ENCODE measurements around the gene AASDH.
A peak's percentile ranks its signal among the peaks of the same experiment; 100 is the strongest.

Gene AASDH, protein sequence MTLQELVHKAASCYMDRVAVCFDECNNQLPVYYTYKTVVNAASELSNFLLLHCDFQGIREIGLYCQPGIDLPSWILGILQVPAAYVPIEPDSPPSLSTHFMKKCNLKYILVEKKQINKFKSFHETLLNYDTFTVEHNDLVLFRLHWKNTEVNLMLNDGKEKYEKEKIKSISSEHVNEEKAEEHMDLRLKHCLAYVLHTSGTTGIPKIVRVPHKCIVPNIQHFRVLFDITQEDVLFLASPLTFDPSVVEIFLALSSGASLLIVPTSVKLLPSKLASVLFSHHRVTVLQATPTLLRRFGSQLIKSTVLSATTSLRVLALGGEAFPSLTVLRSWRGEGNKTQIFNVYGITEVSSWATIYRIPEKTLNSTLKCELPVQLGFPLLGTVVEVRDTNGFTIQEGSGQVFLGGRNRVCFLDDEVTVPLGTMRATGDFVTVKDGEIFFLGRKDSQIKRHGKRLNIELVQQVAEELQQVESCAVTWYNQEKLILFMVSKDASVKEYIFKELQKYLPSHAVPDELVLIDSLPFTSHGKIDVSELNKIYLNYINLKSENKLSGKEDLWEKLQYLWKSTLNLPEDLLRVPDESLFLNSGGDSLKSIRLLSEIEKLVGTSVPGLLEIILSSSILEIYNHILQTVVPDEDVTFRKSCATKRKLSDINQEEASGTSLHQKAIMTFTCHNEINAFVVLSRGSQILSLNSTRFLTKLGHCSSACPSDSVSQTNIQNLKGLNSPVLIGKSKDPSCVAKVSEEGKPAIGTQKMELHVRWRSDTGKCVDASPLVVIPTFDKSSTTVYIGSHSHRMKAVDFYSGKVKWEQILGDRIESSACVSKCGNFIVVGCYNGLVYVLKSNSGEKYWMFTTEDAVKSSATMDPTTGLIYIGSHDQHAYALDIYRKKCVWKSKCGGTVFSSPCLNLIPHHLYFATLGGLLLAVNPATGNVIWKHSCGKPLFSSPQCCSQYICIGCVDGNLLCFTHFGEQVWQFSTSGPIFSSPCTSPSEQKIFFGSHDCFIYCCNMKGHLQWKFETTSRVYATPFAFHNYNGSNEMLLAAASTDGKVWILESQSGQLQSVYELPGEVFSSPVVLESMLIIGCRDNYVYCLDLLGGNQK

DNA sequence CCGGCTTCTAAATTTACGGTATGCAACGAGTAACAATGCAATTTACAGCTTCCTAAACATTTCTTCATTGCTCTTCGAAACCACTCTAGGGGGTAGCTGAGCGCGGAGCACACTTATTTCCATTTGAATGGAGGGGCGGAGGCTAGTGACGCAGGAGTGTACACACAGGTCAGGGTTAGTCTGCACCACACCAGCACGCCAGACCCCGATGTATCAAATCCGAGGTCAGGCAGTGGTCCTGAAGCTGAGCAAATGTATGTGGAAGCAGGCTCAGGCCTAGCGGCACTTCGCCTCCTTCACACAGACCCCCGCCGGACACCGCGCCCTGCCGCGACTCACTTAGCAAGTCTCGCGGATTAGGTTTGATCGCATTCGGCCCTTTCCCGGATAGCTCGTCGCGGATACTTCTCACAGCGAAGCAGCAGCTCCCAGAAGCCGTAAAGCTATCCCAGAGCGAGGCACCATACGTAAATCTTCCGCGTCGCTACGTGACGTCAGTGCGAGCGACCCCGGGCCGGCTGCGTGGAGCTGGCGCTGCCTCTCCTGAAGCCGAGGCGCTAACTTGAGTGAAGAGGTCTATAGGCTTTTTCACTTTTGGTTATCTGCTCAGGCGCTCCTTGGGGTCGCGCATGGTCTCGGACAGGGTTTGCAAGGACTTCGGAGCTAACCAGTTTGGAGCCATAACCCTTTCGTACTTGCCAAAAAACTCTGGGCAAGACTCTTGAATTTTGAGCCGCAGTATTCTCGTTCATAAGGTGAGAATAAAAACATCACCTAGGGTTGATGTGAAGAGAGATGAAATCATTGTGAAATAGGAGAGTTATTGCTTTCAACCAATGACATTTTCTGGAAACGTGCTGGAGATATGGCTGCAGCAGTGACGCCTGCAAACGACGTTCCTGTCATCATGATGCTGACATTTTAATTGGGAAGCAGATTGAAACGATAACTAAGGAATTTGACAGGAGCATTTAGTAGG lies at the start of gene AASDH:
AASDH (minus strand) TSS at position 469 of the 979 bp plus-strand sequence. CDS start 3,192 bp downstream, outside the sequence.
- peak; percentile 97 for DNase-seq

DNA sequence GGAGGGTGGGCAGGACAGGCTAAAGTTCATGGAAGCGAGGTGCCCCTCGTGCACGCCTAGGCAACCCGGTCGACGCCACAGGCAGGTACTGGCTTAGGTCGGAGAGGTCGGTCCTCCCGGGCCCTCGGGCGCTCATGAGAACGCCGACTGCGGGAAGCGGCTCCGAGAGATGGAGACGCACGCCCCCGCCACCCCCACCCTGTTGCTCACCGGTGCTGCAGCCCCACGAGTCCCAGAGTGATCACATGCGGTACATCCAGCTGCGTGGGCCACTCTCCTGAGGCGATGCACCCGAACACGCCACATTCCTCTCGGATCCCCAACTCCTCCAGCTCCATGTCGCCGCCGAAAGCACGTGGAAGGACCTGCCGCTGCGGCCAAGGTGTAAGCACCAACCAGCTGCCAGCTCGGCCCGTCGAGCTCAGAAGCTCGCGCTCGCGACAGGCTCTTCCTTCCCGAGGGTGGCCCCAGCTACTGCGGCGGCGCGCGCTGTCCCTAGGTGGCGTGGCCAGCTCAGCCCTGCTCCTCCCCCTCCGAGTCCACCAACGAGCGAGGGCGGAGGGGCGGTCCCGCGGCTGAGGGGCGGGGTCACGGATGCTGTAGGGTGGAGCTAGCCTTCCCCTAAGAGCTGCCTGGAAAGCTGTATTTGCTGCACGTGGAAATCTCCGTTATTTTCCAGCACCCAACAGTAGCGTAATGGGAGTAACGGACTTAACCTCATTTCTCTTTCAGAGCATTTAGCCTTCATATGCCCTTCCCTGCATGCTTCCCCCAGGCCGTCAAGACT lies 48.0 kb upstream of the AASDH start, which contains the start of gene PPAT:
PPAT (minus strand) TSS at position 476 of the 787 bp plus-strand sequence; CDS start at position 338, 138 bp downstream.
- DNase-seq = peak; percentile 99

DNA sequence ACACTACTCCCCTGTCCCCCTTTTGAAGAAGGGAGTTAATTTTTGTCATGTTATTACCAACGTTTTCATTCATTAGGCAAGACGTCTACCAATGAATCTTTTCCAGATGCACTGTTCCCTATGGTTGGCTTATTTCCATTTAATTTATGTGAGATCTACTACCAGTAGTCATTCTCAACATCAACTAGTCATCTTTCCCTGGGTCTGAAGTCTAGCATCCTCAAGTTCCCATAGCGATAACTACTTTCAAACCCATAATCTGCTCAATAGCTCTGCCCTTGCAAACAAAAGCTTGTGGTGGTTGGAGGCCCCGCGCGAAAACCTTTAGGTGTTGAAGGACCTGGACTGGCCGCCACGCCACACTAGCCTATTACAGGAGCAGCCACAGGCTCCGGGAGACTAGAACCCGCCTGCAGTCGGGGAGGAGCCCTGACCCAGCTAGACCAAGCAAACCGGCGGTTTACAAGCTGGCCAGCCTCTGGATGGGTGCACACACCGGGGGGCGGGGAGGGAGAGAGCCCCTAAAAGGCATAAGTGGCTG lies 47.4 kb upstream of the AASDH start:
- peak; percentile 68 for DNase-seq

DNA sequence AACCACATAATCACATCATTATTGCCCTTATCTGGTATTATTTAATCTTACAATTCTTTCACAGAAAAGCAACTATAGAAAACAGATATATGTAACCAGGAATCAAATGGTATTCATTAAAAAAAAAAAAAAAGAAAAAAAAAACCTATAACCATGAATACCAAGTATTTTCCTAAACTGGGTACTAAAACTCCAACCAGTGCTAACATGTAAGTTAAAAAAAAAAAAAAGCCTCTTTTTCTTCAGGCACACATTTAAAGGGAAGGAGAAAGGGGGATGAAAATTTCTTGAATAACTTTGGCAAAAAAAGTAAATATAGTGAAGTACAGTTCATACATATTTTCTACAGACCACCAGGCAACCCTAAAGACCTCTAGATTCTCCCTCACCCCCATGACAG lies 46.0 kb upstream of the AASDH start:
- DNase-seq = no peak

DNA sequence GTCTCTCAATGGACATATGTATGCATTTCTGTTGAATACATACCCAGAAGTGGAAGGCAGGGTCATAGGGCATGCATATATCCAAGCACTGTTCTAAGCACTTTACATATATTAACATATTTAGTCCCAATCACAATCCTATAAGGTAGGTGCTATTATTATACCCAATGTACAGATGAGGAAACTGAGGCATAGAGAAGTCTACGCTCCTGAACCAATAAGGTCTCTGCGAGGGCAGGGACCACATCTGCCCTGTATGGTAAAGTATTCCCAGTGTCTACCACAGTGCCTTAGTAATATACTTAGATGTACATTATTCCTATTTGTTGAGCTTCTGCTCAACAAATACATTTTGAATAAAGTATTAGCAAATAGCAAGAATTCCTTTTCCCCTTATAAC lies 42.9 kb upstream of the AASDH start:
- DNase-seq = no peak

DNA sequence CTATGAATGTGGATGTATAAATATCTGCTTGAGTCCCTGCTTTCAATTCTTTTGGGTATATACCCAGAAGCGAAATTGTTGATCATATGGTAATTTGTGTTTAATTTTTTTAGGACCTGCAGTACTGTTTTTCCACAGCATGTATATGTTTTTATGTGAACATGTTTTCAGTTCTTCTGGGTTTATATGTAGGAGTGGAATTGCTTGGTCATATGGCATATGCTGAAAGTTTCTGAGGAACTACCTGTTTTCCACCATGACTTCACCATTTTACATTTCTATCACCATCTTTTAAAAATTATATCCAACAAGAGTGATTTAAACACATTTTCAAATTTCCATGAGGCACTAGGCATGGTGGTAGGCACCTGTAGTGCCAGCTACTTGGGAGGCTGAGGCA lies 39.9 kb upstream of the AASDH start:
- no peak for DNase-seq

DNA sequence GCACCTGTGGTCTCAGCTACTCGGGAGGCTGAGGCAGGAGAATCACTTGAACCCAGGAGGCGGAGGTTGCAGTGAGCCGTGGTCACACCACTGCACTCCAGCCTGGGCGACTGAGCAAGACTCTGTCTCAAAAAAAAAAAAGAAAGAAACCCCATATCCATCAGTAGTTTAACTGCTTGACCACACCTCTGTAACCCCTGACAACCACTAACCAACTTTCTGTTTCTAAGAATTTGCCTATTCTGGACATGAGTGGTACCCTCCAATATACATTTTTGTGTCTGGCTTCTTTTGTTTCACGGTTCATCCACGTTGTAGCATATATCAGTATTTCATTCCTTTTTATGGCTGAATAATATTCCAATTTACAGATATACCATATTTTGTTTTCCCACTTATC lies 39.0 kb upstream of the AASDH start:
- no peak for DNase-seq

DNA sequence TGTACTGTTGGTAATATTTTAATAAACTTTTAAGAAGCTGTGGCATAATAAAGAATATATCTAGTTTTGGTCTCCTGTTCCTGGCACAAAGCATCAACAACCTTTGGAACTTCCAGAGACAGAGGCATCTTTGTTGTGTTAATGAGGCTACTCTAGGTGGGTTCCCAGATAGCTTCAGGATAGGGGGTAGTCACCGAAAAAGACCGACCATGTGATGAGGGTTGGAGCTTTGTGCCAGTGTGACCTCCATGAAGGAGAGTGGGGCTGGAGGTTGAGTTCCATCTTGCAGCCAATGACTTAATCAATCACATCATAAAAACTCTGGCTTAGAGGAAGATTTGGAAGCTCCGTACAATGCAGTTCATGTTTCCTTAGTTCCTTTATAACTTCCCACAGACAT lies 38.2 kb upstream of the AASDH start:
- no peak for DNase-seq

DNA sequence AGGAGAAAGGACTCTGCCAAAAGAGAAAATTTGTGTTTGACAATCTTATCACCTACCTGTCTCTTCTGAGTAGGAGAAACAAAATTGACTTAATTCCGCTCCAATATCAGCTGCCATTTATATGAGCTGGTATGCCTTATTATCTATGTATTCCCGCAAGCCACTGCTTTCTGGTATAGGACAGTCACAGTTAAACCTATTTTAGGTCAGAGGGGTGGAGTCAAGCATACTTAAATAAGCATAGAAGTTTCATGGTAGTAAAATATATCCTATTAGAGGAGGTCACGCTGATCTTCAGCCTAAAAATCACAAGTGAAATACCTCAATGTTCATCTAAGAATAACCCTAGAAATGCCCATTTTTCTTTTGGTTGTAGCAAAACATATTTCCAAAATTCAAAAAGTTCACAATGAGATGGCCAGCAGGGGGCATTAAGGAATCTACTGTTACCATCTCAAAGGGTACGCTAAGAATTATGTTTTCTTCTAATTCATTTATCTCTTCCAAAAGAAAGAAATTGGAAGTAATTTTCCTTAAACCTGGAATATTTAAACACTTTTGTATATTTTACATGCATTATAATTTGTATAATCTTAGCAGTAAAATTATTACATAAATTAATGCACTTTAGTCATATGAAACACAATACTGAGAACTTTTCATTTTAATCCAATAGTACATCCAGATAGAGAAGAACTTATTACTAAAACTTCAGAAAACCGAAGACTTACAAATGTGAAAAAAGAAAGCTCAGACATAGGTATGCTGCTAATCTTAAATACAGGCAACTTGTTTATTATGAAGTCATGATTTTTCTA lies 37.6 kb upstream of the AASDH start:
- DNase-seq = no peak

DNA sequence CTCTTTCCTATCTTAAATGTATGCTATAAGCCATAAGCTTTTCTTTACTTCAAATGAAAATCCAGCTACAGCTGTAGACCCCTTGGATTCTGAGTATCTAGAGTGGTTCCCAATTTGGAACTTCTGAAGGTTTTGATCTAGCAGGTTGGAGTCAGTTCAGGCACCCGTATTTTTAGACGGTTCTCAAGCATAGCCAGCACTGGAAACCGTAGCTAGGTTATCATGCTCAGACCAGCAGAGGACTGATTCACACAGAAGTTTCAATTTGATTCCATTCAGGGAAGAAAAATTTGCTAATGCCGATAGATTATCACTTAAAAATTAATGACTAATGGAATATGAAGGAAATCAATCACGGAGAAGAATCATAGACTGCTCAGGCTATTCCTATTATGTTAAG lies 36.9 kb upstream of the AASDH start:
- no peak for DNase-seq

DNA sequence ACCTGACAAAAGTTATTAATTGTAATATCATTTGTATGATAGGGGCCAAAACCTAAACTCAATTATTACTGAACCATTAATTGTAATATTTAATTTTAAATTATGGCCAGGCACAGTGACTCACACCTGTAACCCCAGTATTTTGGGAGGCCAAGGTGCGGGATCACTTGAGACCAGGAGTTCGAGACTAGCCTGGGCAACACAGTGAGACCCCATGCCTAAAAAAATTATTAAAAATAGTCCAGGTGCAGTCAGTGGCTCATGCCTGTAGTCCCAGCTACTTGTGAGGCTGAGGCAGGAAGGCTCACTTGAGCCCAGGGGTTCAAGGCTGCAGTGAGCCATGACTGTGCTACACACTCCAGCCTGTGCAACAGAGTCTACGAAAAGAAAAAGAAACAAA lies 30.1 kb upstream of the AASDH start:
- no peak for DNase-seq

DNA sequence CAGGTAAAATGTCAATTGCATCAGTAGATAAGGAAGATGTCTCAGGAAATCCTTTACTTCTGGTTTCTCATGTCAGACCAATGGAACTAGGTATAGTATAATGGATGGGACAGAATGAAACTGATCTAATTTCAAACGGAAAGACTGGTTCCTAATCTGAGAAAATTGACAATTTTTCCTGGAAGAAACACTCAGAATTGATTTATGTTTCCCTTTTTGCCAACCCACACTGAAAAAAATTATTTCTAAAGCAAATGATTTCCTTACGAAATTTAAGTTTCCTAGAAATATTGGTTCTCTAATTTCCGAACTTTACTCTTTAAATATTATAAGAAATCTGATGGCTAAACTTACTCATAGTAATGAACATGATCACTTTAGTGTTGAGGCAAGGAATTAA lies 29.1 kb upstream of the AASDH start:
- DNase-seq = no peak

DNA sequence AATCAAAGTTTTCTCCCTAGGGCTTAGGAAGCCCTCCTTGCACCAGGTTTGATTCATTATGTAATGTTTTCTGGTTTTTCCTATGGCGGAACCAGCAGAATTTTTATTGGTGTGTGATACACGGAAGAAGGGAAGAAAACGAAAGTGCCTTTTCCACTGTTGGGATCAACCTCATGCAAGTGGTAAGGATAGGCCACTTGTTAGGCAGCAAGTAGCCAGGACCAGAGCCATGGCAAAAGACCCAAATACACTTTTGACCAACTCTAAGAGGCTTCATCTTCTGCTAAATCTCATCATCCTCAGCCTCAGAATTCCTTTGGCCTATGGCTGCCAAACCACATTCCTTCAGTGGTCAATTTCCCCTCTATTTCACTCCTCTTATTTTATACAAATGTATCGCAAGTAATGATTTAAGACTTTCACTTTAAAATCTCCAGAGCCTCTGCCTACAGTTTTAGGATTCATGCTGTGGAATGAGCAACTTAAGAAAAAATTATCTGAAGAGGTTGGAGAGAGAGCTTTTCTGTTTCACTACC lies 26.9 kb upstream of the AASDH start:
- DNase-seq = no peak

DNA sequence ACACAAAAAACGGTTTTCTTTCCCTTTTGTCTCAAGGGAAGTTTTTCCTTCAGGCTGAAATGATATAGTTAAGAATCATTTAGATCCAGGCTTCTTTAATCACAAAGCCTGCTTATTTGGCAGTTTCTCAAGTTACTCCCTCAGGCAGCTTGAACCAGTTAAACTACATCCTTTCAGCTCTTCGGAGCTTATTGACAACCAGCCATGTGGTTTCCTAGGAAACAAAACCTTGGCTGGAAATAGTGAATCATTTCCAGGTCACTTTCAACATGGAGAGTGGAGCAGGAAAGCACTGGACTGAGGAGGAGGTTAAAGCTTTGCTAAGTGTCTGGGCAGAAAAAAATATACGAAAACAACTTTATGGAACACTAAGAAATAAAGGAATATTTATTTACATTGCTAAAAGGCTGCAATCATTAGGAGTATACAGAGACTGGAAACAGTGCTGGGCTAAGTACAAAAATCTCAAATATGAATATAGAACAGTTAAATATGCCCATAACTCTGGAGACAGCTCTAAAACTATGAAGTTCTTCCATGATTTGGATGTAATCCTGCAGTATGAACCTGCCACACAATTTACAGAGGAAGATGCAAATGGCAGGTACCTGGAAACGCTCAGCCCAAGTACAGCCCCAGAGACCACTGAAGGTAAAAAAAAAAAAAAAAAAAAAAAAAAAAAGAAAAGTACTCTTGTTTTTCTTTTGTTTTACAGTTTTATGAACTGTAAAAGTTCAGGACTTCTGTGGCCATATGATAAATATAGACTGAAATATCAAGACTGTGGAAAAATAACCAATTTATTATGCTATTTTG lies 23.2 kb upstream of the AASDH start:
- DNase-seq = peak; percentile 91

DNA sequence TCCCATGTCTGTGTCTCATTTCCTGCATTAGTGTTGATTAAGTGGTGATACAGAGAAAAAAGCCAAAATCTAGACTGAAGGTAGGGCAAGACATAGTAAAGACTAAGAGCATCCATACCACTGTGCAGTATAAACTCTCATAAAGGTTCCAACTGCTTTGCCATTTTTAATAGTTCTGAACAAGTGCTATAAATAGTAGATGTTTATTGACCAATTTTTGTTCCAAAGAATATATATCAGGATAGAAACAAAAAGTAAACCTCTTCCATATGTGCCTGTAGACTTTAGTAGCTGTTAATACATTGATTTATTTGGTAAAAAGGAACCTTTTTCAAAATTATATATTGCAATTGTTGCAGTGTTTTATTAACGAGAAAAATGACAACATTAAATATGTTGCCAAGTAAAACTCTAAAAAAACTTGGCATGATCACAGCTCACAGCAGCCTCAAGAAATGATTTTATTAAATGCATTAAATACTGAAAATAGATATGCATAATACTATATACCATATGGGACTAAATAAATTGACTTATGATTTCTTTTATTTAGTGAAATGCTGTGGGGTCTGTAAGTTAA lies 22.3 kb upstream of the AASDH start:
- DNase-seq = no peak

DNA sequence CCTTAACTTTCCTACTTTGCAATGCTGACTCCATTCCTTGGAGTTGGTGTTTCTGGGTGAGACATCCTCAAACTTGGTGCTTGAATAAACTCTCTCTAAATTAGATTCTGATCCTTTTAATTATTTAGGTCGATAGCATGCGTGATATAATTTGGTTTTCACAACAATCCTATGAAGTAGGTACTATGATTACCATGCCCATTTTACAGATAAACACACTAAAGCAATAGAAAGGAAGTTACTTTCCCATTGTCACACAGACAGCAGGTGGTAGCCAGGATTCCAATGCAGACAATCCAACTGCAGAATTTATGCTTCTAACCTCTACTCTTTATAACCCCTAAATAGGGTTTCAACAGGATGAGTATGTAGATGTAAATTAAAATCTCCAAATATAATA lies 21.7 kb upstream of the AASDH start:
- no peak for DNase-seq

DNA sequence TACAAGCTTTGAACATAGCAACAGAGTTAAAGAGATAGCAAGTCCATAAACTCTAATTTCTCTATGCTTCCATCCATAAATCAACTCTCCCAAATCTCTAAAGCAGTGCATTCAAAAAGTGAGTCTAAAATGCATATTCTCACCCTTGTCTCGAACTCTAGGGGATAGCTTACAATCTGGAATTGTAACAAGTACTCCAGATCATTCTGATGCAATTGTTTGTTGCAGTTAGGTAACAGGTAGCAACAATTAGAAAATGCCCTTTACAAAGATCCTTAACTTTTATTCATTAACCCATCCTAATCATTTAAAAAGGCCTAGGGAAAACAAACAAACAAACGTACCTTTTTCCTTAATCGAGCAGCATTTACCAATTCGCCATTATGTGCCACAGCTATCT lies 18.9 kb upstream of the AASDH start:
- no peak for DNase-seq

DNA sequence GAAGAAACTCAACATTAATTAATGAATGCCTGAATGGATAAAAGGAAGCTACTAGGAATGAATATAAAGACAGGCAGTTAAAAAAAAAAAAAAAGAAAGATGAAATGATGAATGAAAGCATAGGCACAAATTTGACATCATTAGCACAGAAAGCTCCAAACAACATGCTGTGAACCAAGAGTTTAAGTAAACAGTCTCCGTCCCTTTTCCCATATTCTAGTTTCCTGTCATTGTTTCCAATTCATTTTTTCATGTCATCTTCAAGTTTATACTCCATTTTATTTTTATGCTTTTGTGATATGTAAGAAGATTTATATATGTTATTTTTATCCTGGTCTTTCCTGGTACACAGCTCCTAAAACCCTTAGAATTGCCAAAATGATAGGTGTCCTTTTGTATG lies 17.7 kb upstream of the AASDH start:
- DNase-seq = no peak

DNA sequence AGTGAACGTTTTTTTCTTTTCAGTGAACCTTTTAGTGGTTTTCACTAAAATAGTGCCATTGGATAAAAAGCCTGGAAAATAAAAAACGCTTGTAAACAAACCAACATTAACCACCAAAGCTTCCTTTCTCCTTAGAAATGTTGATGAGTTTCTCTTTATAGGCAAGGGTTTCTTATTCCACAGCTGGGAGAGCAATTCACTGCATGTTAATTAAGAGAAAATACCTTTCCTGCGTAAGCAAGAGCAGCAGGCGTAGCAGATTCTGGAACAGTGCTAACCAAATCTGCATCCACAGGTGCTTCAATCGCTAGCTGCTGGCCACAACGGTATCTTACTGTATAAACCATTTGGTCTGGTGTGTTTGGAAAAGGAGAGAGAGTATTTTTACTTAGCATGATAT lies 13.3 kb upstream of the AASDH start:
- DNase-seq = no peak

Measured in right hindlimb (tissue), 1 donor.